ENCODE measurements around the gene FGF1. TPM values are rescaled to one million over a fixed set of nuclear protein-coding genes. Genes with fewer than 3 reads are reported as not detected.

FGF1 gene
- total and polyA plus RNA-seq, 10 donors, result 0.32 to 12.9 (median 2.6) TPM

- no peak for DNase-seq
- no peak for TF ChIP-seq CTCF (IDR thresholded peaks at IDR 0.05 in 8 of 11, conservative IDR thresholded peaks at IDR 0.05 in 3 of 11)
- no peak for TF ChIP-seq POLR2A (IDR thresholded peaks at IDR 0.05)
- TF ChIP-seq POLR2AphosphoS5 (IDR thresholded peaks at IDR 0.05), result no peak
Measured at GRCh38 chr5:142664636-142665035, 21.3 kb downstream of the FGF1 start.

GRCh38 chr5:142664067-142664466 is 21.8 kb downstream of the FGF1 start:
- peaks cover 0 to 3% (median 0%) of the 10 kb centered on the region in 8 donors for H3K9me3 ChIP-seq
- no peaks in the 10 kb centered on the region for H3K36me3 ChIP-seq
- no peak overlapping the region for H3K27ac ChIP-seq
- DNase-seq, result no peak
- H3K27me3 ChIP-seq (replicated peaks in 1 of 7), result no peaks in the 10 kb centered on the region
- no peak for TF ChIP-seq CTCF (IDR thresholded peaks at IDR 0.05 in 8 of 11, conservative IDR thresholded peaks at IDR 0.05 in 3 of 11)
- no peak for TF ChIP-seq POLR2A (IDR thresholded peaks at IDR 0.05)
- no peak for TF ChIP-seq POLR2AphosphoS5 (IDR thresholded peaks at IDR 0.05)
- H3K4me1 ChIP-seq, result peaks cover 0 to 3% (median 0%) of the 10 kb centered on the region in 6 donors
- WGBS, 5 donors, result 85 to 93% (median 89%) methylated on average over 9 of the region's 9 CpGs
- intact Hi-C loops (cut with DNase I; ENCODE audit: low total_unique reads), result no loop called here
- no peak overlapping the region for H3K4me3 ChIP-seq

More at GRCh38 chr5:142664636-142665035, 21.3 kb downstream of the FGF1 start:
- H3K9me3 ChIP-seq, result peaks cover 0 to 3% (median 0%) of the 10 kb centered on the region in 8 donors
- WGBS, 5 donors, result 68 to 88% (median 75%) methylated on average over 6 of the region's 6 CpGs
- no peaks in the 10 kb centered on the region for H3K36me3 ChIP-seq
- H3K4me3 ChIP-seq, result no peak overlapping the region
- H3K27ac ChIP-seq, result no peak overlapping the region
- intact Hi-C loops (cut with DNase I; ENCODE audit: low total_unique reads), result no loop called here
- no peaks in the 10 kb centered on the region for H3K27me3 ChIP-seq (replicated peaks in 1 of 7)
- peaks cover 0 to 3% (median 0%) of the 10 kb centered on the region in 6 donors for H3K4me1 ChIP-seq

- no peak for TF ChIP-seq POLR2AphosphoS5 (IDR thresholded peaks at IDR 0.05)
- no peak for TF ChIP-seq POLR2A (IDR thresholded peaks at IDR 0.05)
- TF ChIP-seq CTCF (IDR thresholded peaks at IDR 0.05 in 8 of 11, conservative IDR thresholded peaks at IDR 0.05 in 3 of 11), result no peak
Measured at GRCh38 chr5:142663246-142663645, 22.6 kb downstream of the FGF1 start.

GRCh38 chr5:142661957-142662356 is 23.9 kb downstream of the FGF1 start:
- no peaks in the 10 kb centered on the region for H3K27me3 ChIP-seq (replicated peaks in 1 of 7)
- H3K27ac ChIP-seq, result no peak overlapping the region
- no peak for DNase-seq
- no peak overlapping the region for H3K4me3 ChIP-seq
- no peaks in the 10 kb centered on the region for H3K36me3 ChIP-seq
- intact Hi-C loops (cut with DNase I; ENCODE audit: low total_unique reads), result no loop called here
- WGBS, 5 donors, result 79 to 94% (median 93%) methylated on average over 11 of the region's 11 CpGs
- TF ChIP-seq POLR2A (IDR thresholded peaks at IDR 0.05) (no peak), POLR2AphosphoS5 (IDR thresholded peaks at IDR 0.05) (no peak), CTCF (IDR thresholded peaks at IDR 0.05 in 8 of 11, conservative IDR thresholded peaks at IDR 0.05 in 3 of 11) (no peak)
- H3K9me3 ChIP-seq, result peaks cover 0 to 3% (median 0%) of the 10 kb centered on the region in 8 donors
- H3K4me1 ChIP-seq, result no peaks in the 10 kb centered on the region

More at GRCh38 chr5:142663246-142663645, 22.6 kb downstream of the FGF1 start:
- intact Hi-C loops (cut with DNase I; ENCODE audit: low total_unique reads), result no loop called here
- no peak for DNase-seq
- WGBS, 5 donors, result 75 to 90% (median 81%) methylated on average over 6 of the region's 6 CpGs
- Histone ChIP-seq H3K9me3 (peaks cover 0 to 3% (median 0%) of the 10 kb centered on the region in 8 donors), H3K4me3 (no peak overlapping the region), H3K36me3 (no peaks in the 10 kb centered on the region), H3K27me3 (replicated peaks in 1 of 7) (no peaks in the 10 kb centered on the region), H3K27ac (no peak overlapping the region), H3K4me1 (no peaks in the 10 kb centered on the region)
